Prostate gland (tissue), 2 donors: ENCODE measurements around the gene ADO.

Experiments
- CTCF ChIP-seq, 4 experiments: fragments of 200-600 bp in 2 of 4; fragments of 450-650 bp in 2 of 4; sonication (generic) in 2 of 4; IDR thresholded peaks; 1 replicate in 3 of 4; 2 replicates in 1 of 4; pipeline ENCODE4 v1.5.1; 2016 to 2019; ENCODE audit warnings: antibody characterized with exemption in 4 of 4, mild to moderate bottlenecking in 2 of 4, moderate library complexity in 2 of 4
- POLR2A ChIP-seq: fragments of 450-650 bp; IDR thresholded peaks from one replicate; pipeline ENCODE4 v1.6.1; 2016; ENCODE audit warnings: antibody characterized with exemption, mild to moderate bottlenecking

DNA sequence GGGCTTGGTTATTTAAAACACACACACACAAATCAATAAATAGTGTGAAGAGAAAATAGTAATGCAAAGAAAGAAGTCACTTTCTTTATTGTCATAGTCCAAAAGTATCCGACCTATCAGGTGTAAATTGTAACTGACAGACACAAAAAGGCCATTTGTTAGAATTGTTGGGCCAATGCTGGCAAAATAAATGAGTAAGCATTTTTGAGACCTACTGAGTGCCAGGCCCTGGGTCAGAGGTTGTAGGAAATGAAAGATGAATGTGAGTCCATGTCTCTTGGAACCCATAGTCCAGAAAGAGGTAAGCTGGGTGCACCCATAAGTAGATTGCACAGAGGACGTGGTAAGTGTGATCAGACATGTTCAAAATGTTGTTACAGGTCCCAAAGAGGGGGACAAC lies 25.1 kb downstream of the ADO start:
- TF ChIP-seq CTCF (IDR thresholded peaks at IDR 0.05) = no peak
- TF ChIP-seq POLR2A = no peak
